Lower leg skin (tissue), 4 donors: Measurements from ENCODE around the gene OR6M1. TPM values are rescaled to one million over a fixed set of nuclear protein-coding genes. Genes with fewer than 3 reads are reported as not detected.

Experiments used
- DNase-seq, 2 donors: peaks; one replicate each; pipeline ENCODE4 v3.0.0-alpha.2; 2019; ENCODE audit warnings: low spot score in 2 of 2
- H3K4me3 ChIP-seq: fragments of 200-600 bp; sonication (generic); 2 replicates; pipeline ENCODE4 v1.5.1; 2017; ENCODE audit warnings: mild to moderate bottlenecking, low read depth; ENCODE audit not compliant: poor library complexity, severe bottlenecking
- POLR2A ChIP-seq, 2 donors: fragments of 450-650 bp; IDR thresholded peaks; one replicate each; pipeline ENCODE4 v1.6.1; 2016 to 2017; ENCODE audit warnings: antibody characterized with exemption in 2 of 2, mild to moderate bottlenecking in 1 of 2, moderate library complexity in 1 of 2
- WGBS, 2 donors: methylation state at CpG; one replicate each; pipeline ENCODE4 v1.1.5; 2018; 5-methylcytosine and 5-hydroxymethylcytosine counted together
- intact Hi-C: fragments of 100-400 bp; cut with DNase I; formaldehyde crosslinking; loops from one replicate; pipeline ENCODE4 v1.15.0; 2023; ENCODE audit warnings: low total_unique reads
- total RNA-seq, 4 donors: library from RNA; depleted of rRNA; stranded (reverse); fragments of >200 nt; gene quantifications; one replicate each; pipeline ENCODE4 v1.1.0, GENCODE V29; 2016
- TF ChIP-seq, protein P1 (sequence below), 3 donors: fragments of 450-650 bp; IDR thresholded peaks; one replicate each; pipeline ENCODE4 v1.5.1; 2016; ENCODE audit warnings: antibody characterized with exemption in 3 of 3, mild to moderate bottlenecking in 3 of 3, moderate library complexity in 2 of 3

OR6M1 gene
- total RNA-seq, 4 donors from 2014 or later, result not detected

DNA sequence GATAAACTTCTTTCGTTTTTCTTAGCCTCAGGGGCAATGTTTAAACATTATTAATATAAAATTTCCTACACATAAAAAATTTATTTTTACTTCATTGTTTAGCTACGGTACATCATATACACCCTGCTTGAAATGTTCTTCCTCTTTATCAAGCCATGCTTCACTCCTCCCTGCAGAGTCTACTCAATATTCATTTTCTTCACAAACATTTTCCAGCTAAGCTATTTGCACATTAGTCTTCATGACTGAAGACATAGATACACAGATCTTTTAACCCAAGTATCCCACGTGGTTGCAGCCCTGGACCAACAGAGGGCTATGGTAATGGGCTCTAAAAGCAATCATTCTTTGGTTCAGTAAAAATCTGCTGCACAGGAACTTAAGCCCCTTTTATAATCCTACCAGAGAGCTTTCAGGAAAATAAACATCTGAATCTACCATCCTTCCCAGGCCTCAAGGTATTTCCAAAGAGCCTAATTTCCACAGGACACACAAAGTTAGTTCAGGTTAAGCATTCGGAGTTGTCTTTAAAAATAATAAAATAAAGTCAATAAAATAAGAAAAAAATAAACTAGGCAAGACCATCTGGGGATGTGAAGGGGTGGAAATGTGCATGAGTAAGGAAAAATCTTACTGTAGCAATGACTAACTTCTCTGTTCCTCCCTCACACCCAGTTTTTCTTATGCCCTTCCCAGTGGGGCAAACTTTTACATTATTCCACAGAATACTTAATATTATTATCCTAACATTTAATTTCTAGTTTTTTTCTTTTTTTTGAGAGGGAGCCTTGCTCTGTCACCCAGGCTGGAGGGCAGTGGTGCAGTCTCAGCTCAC lies 30.2 kb downstream of the OR6M1 start:
- WGBS, 2 donors, result 32 to 37% methylated on average over 4 of the region's 4 CpGs
- TF ChIP-seq POLR2A (IDR thresholded peaks at IDR 0.05), result no peak
- TF ChIP-seq, protein P1, sequence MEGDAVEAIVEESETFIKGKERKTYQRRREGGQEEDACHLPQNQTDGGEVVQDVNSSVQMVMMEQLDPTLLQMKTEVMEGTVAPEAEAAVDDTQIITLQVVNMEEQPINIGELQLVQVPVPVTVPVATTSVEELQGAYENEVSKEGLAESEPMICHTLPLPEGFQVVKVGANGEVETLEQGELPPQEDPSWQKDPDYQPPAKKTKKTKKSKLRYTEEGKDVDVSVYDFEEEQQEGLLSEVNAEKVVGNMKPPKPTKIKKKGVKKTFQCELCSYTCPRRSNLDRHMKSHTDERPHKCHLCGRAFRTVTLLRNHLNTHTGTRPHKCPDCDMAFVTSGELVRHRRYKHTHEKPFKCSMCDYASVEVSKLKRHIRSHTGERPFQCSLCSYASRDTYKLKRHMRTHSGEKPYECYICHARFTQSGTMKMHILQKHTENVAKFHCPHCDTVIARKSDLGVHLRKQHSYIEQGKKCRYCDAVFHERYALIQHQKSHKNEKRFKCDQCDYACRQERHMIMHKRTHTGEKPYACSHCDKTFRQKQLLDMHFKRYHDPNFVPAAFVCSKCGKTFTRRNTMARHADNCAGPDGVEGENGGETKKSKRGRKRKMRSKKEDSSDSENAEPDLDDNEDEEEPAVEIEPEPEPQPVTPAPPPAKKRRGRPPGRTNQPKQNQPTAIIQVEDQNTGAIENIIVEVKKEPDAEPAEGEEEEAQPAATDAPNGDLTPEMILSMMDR (IDR thresholded peaks at IDR 0.05), result no peak
- intact Hi-C loops, result no loop called here
- no peak for DNase-seq
- no peak overlapping the region for H3K4me3 ChIP-seq

DNA sequence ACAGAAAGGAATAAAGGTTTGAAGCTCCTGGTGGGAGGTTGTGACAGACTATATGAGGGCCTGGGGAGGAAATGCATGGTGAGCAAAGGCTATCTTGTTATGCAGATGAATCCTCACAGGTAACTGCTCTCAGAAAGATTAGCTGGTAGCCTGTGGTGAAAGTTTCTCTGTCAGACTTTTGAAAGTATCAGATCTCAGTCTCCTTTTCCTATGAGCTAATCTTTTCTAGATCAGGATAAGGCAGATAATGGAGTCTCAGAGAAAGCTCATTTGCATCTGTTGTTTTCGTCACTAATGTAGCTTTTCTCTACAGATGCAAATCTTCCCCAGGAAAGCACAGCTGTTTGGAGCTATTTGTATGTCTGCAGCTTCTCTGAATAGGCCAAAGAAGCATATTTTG lies 30.9 kb downstream of the OR6M1 start:
- TF ChIP-seq, protein P1 (IDR thresholded peaks at IDR 0.05), result no peak
- no peak for TF ChIP-seq POLR2A (IDR thresholded peaks at IDR 0.05)
- intact Hi-C loops, result no loop called here
- no peak overlapping the region for H3K4me3 ChIP-seq
- 62 to 63% methylated on average over 1 of the region's 1 CpG for WGBS, 2 donors
- DNase-seq, result no peak

DNA sequence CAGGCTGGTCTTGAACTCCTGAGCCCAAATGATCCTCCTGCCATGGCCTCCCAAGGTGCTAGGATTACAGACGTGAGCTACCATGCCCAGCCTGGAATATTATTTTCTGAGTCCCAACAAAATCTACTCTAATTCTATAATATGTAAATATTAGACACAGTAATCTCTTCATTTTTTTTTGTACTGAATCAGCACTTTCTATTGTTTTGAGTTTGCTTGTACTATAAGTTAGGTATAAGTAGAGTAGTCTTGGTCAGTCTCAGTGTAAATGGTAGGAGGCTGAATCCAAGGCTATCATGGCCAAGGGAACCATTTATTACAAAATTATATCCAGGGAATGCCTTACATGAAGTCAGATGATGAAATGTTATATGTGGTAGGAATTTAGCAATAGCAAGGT lies 32.2 kb downstream of the OR6M1 start:
- H3K4me3 ChIP-seq, result no peak overlapping the region
- 71 to 84% methylated on average over 1 of the region's 1 CpG for WGBS, 2 donors
- no peak for TF ChIP-seq POLR2A (IDR thresholded peaks at IDR 0.05)
- TF ChIP-seq, protein P1 (IDR thresholded peaks at IDR 0.05), result no peak
- DNase-seq, result no peak
- intact Hi-C loops, result no loop called here

DNA sequence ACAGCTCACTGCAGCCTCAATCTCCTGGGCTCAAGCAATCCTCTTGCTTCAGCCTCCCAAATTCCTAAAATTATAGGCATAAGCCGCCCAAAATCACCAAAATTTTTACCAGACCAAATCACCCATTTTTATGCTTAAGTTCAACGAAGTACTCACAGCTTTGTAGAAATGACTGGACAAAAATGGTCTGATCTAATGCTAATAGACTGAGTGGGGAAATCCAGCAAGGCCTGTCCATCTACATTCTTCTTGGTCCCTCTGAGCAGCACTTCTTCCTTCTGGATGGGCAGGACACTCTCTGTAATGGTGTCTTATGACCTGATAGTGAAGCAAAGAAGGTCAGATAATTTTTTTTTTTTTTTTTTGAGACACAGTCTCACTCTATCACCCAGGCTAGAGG lies 33.1 kb downstream of the OR6M1 start:
- TF ChIP-seq, protein P1 (IDR thresholded peaks at IDR 0.05), result no peak
- TF ChIP-seq POLR2A (IDR thresholded peaks at IDR 0.05), result no peak
- intact Hi-C loops, result no loop called here
- DNase-seq, result no peak
- 77 to 86% methylated on average over 2 of the region's 2 CpGs for WGBS, 2 donors
- H3K4me3 ChIP-seq, result no peak overlapping the region

DNA sequence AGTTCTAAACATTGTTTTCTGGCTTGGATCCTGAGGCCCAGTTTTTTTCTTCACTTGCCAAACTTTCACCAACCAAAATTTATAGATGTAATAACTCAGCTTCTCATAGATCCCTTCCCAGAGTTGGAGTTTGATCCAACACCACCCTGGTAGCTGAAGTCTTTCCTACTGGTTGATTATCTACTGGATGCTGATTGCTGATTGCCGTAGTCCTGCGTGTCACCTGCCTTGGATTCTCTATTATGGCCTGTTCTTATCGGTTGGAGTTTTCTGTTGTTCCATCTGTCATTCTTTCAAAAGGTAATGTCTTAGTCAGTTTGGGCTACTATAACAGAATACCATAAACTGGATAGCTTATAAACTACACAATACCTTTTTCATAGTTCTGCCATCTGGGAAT lies 34.5 kb downstream of the OR6M1 start:
- TF ChIP-seq POLR2A (IDR thresholded peaks at IDR 0.05), result no peak
- TF ChIP-seq, protein P1 (IDR thresholded peaks at IDR 0.05), result no peak
- intact Hi-C loops, result no loop called here
- no peak overlapping the region for H3K4me3 ChIP-seq
- DNase-seq, result no peak
- WGBS, 2 donors, result 88 to 92% methylated on average over 3 of the region's 3 CpGs

DNA sequence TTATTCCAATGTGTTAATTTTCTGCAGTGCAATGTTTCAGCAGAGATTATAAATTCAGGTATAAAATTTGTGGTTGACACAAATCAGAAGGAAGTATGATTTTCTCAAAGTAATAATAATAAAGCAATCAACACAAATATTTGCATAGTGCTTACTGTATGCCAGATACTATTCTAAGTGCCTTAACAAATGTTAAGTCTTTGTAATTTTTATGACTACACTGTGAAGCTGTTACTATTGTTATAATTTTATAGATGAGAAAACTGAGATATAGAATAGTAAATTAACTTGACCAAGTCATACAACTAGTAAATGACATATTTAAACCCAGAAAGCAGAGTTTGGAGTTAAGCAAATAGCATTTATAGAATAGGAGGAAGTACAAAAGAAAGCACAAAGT lies 35.4 kb downstream of the OR6M1 start:
- intact Hi-C loops, result no loop called here
- H3K4me3 ChIP-seq, result no peak overlapping the region
- DNase-seq, result no peak
- TF ChIP-seq, protein P1 (IDR thresholded peaks at IDR 0.05), result no peak
- no peak for TF ChIP-seq POLR2A (IDR thresholded peaks at IDR 0.05)
